H1 (cell line): ENCODE data around the gene TWF2. TPM values are rescaled to one million over a fixed set of nuclear protein-coding genes. Genes with fewer than 3 reads are reported as not detected.

ENCODE experiments used
- CTCF ChIA-PET: fragments of 300-600 bp; sonication (Branson Sonifier 250); formaldehyde crosslinking; loops from one replicate; lab custom pipeline; 2021; ENCODE audit not compliant: partially characterized antibody; lab: Charles Lee
- POLR2A ChIA-PET: fragments of 300-600 bp; sonication (Branson Sonifier 250); formaldehyde crosslinking; loops from one replicate; lab custom pipeline; 2021; ENCODE audit warnings: inconsistent platforms; ENCODE audit not compliant: partially characterized antibody; lab: Charles Lee
- DNase-seq, 2 experiments: peaks; one replicate each; pipeline versions ENCODE4 v3.0.0 to v3.0.0-alpha.2; 2010 to 2022; ENCODE audit warnings: low spot score in 2 of 2, low read depth in 1 of 2, mixed read lengths in 1 of 2
- FAIRE-seq: peaks from 2 replicates; lab custom pipeline; 2011; peaks lifted over from hg19 to GRCh38; lab: Jason Lieb, UNC
- H2AFZ ChIP-seq: 2 replicates; pipeline ENCODE4 v1.8.1; 2012; ENCODE audit warnings: low read length, inconsistent platforms
- H2AK5ac ChIP-seq: 2 replicates; pipeline ENCODE4 v1.6.1; 2013; ENCODE audit warnings: low read depth, low read length
- H2BK120ac ChIP-seq: replicated peaks from 2 replicates; pipeline ENCODE3; 2013; ENCODE audit warnings: low read depth, low read length, inconsistent platforms
- H2BK12ac ChIP-seq: 2 replicates; pipeline ENCODE4 v1.6.1; 2013; ENCODE audit warnings: low read depth, low read length
- H2BK15ac ChIP-seq: 2 replicates; pipeline ENCODE4 v1.6.1; 2013; ENCODE audit warnings: low read length
- H2BK20ac ChIP-seq: 2 replicates; pipeline ENCODE4 v1.6.1; 2013; ENCODE audit warnings: low read length
- H2BK5ac ChIP-seq: 2 replicates; pipeline ENCODE4 v1.6.1; 2013; ENCODE audit warnings: low read depth, low read length
- H3K14ac ChIP-seq: 2 replicates; pipeline ENCODE4 v1.6.1; 2013; ENCODE audit warnings: inconsistent platforms; ENCODE audit not compliant: insufficient read length
- H3K18ac ChIP-seq: 2 replicates; pipeline ENCODE4 v1.6.1; 2013; ENCODE audit warnings: low read length; ENCODE audit errors: extremely low read depth
- H3K23ac ChIP-seq: 2 replicates; pipeline ENCODE4 v1.6.1; 2013; ENCODE audit warnings: inconsistent platforms; ENCODE audit not compliant: insufficient read length
- H3K23me2 ChIP-seq: 2 replicates; pipeline ENCODE4 v1.6.1; 2013; ENCODE audit warnings: low read depth, low read length
- H3K27ac ChIP-seq: 2 replicates; pipeline ENCODE4 v1.6.1; 2011; ENCODE audit warnings: low read depth, low read length, inconsistent platforms
- H3K27me3 ChIP-seq, 4 experiments: replicated peaks in 1 of 4; 1 replicate in 1 of 4; 2 replicates in 3 of 4; pipeline versions ENCODE4 v1.6.1 to v1.8.1; 2011 to 2013; ENCODE audit warnings: low read length in 3 of 4, mild to moderate bottlenecking in 3 of 4, inconsistent platforms in 2 of 4, mixed read lengths in 2 of 4, moderate library complexity in 1 of 4; ENCODE audit not compliant: control insufficient read depth in 3 of 4, insufficient read depth in 3 of 4; ENCODE audit errors: extremely low read depth in 1 of 4
- H3K36me3 ChIP-seq, 4 experiments: 2 replicates each; pipeline versions ENCODE4 v1.6.1 to v1.8.1; 2011 to 2013; ENCODE audit warnings: mild to moderate bottlenecking in 4 of 4, low read length in 3 of 4, moderate library complexity in 2 of 4, control low read depth in 1 of 4, inconsistent platforms in 1 of 4; ENCODE audit not compliant: insufficient read depth in 4 of 4, control insufficient read depth in 2 of 4
- H3K4ac ChIP-seq: replicated peaks from 2 replicates; pipeline ENCODE3; 2013; ENCODE audit warnings: low read length, low read depth, mixed read lengths, inconsistent platforms; ENCODE audit not compliant: insufficient read length
- H3K4me1 ChIP-seq, 4 experiments: replicated peaks in 1 of 4; 1 replicate in 1 of 4; 2 replicates in 3 of 4; pipeline versions ENCODE4 v1.6.1 to v1.8.1; 2011 to 2013; ENCODE audit warnings: low read length in 3 of 4, inconsistent platforms in 2 of 4, mixed read lengths in 1 of 4; ENCODE audit not compliant: insufficient read depth in 4 of 4, control insufficient read depth in 3 of 4
- H3K4me2 ChIP-seq, 2 experiments: 2 replicates each; pipeline versions ENCODE4 v1.6.1 to v1.8.1; 2011 to 2013; ENCODE audit warnings: low read depth in 2 of 2, low read length in 2 of 2, control low read depth in 1 of 2, inconsistent platforms in 1 of 2, mild to moderate bottlenecking in 1 of 2; ENCODE audit not compliant: insufficient read depth in 1 of 2
- H3K4me3 ChIP-seq, 4 experiments: fragments of 200-600, 300-600 bp in 1 of 4; sonication (generic), shearing (Covaris generic), sonication (Bioruptor Twin) in 1 of 4; 2 replicates each; pipeline versions ENCODE4 v1.5.1 to v1.8.1; 2011 to 2016; ENCODE audit warnings: low read length in 4 of 4, low read depth in 3 of 4, control low read depth in 2 of 4, inconsistent platforms in 2 of 4, mild to moderate bottlenecking in 2 of 4, mixed read lengths in 1 of 4, moderate library complexity in 1 of 4; ENCODE audit not compliant: insufficient read depth in 2 of 4; ENCODE audit errors: extremely low read depth in 1 of 4
- H3K56ac ChIP-seq: replicated peaks from 2 replicates; pipeline ENCODE3; 2013; ENCODE audit warnings: low read depth, mild to moderate bottlenecking, mixed read lengths, low read length, inconsistent platforms; ENCODE audit not compliant: insufficient read length
- H3K79me1 ChIP-seq: 2 replicates; pipeline ENCODE4 v1.6.1; 2013; ENCODE audit warnings: low read depth, low read length, control low read depth
- H3K79me2 ChIP-seq, 2 experiments: 2 replicates each; pipeline versions ENCODE4 v1.6.1 to v1.8.1; 2012 to 2013; ENCODE audit warnings: low read length in 2 of 2, mild to moderate bottlenecking in 2 of 2, inconsistent platforms in 1 of 2; ENCODE audit not compliant: insufficient read depth in 2 of 2, control insufficient read depth in 1 of 2
- H3K9ac ChIP-seq, 4 experiments: replicated peaks in 1 of 4; 1 replicate in 1 of 4; 2 replicates in 3 of 4; pipeline versions ENCODE4 v1.6.1 to v1.8.1; 2011 to 2013; ENCODE audit warnings: low read depth in 3 of 4, low read length in 3 of 4, control low read depth in 2 of 4, mild to moderate bottlenecking in 2 of 4, moderate library complexity in 2 of 4, inconsistent platforms in 1 of 4; ENCODE audit errors: extremely low read depth in 1 of 4
- H3K9me3 ChIP-seq, 2 experiments: 2 replicates each; pipeline versions ENCODE4 v1.6.1 to v1.8.1; 2012 to 2013; ENCODE audit warnings: mild to moderate bottlenecking in 2 of 2, moderate library complexity in 2 of 2, control low read depth in 1 of 2, inconsistent platforms in 1 of 2, low read depth in 1 of 2, low read length in 1 of 2, mixed read lengths in 1 of 2; ENCODE audit not compliant: insufficient read depth in 2 of 2
- H4K20me1 ChIP-seq, 2 experiments: replicated peaks in 1 of 2; 2 replicates each; pipeline versions ENCODE3 to v1.8.1; 2011 to 2013; ENCODE audit warnings: inconsistent platforms in 2 of 2, low read length in 2 of 2, mild to moderate bottlenecking in 1 of 2; ENCODE audit not compliant: insufficient read depth in 2 of 2, control insufficient read depth in 1 of 2
- H4K5ac ChIP-seq: 2 replicates; pipeline ENCODE4 v1.6.1; 2013; ENCODE audit warnings: low read length, low read depth, mixed read lengths, inconsistent platforms; ENCODE audit not compliant: insufficient read length
- H4K8ac ChIP-seq: 2 replicates; pipeline ENCODE4 v1.8.0; 2013; ENCODE audit warnings: mild to moderate bottlenecking, moderate library complexity, low read length, inconsistent platforms; ENCODE audit not compliant: insufficient read depth; ENCODE audit errors: extremely low read depth
- H4K91ac ChIP-seq: replicated peaks from 2 replicates; pipeline ENCODE3; 2013; ENCODE audit warnings: low read length, mixed read lengths, inconsistent platforms; ENCODE audit not compliant: insufficient read length
- BACH1 ChIP-seq: IDR thresholded peaks from 2 replicates; pipeline ENCODE4 v1.6.1; 2012; ENCODE audit warnings: low read length, improper control_type of control experiment
- BCL11A ChIP-seq, 2 experiments: IDR thresholded peaks; one replicate each; pipeline ENCODE4 v1.6.1; 2011; ENCODE audit warnings: low read depth in 2 of 2, low read length in 2 of 2, mild to moderate bottlenecking in 2 of 2
- CEBPB ChIP-seq: IDR thresholded peaks from 2 replicates; pipeline ENCODE4 v1.6.1; 2012; ENCODE audit warnings: low read depth, low read length
- CTBP2 ChIP-seq: IDR thresholded peaks from 2 replicates; pipeline ENCODE4 v1.7.0; 2011; ENCODE audit warnings: borderline replicate concordance, mild to moderate bottlenecking, moderate library complexity, mixed read lengths, low read length; ENCODE audit not compliant: insufficient read depth, insufficient read length
- FOSL1 ChIP-seq: IDR thresholded peaks from 2 replicates; pipeline ENCODE4 v1.6.1; 2011; ENCODE audit warnings: mild to moderate bottlenecking, low read depth, low read length, moderate library complexity; ENCODE audit not compliant: insufficient read depth
- MAFK ChIP-seq: IDR thresholded peaks from 2 replicates; pipeline ENCODE4 v1.6.1; 2012; ENCODE audit warnings: low read depth, mild to moderate bottlenecking, improper control_type of control experiment, low read length
- TAF7 ChIP-seq: optimal IDR thresholded peaks from 2 replicates; pipeline ENCODE3; 2011; ENCODE audit warnings: low read depth, mild to moderate bottlenecking, inconsistent platforms, low read length, moderate library complexity, borderline replicate concordance
- TEAD4 ChIP-seq: IDR thresholded peaks from 2 replicates; pipeline ENCODE4 v1.6.1; 2012; ENCODE audit warnings: low read depth, low read length, inconsistent platforms, mixed read lengths
- WGBS, 2 experiments: shearing (Covaris generic) in 1 of 2; methylation state at CpG; one replicate each; pipeline versions ENCODE4 v1.1.6 to v1.1.7; 2013 to 2015; ENCODE audit warnings: low lambda C conversion rate in 2 of 2, mixed read lengths in 2 of 2, inconsistent platforms in 1 of 2, low coverage in 1 of 2, missing lambda C conversion rate in 1 of 2; ENCODE audit not compliant: insufficient replicate concordance in 2 of 2, insufficient coverage in 1 of 2, insufficient read length in 1 of 2; ENCODE audit errors: extremely low coverage in 1 of 2, missing lambda C conversion rate in 1 of 2; 5-methylcytosine and 5-hydroxymethylcytosine counted together
- polyA plus RNA-seq, 7 experiments: library from polyadenylated mRNA; depleted of rRNA in 3 of 7; stranded (reverse) in 5 of 7; unstranded in 2 of 7; fragments of >200 nt in 5 of 7; fragments of 200-250 nt in 2 of 7; gene quantifications; 1 replicate in 5 of 7; 2 replicates in 1 of 7; 4 replicates in 1 of 7; pipeline versions ENCODE4 v1.2.1 to v1.2.3, GENCODE V29; 2011 to 2013; ENCODE audit warnings: missing spikeins in 2 of 7, mixed read lengths in 2 of 7
- total RNA-seq: library from RNA; stranded (reverse); fragmentation: NEBNext Ultra II Directional; extraction: Animal tissue kit (Norgen Biotek cat#: 25700); gene quantifications from 2 replicates; pipeline ENCODE4 v1.2.1, GENCODE V29; 2021
- TF ChIP-seq, protein P1 (sequence below): IDR thresholded peaks from 2 replicates; pipeline ENCODE4 v1.6.1; 2012; ENCODE audit warnings: inconsistent platforms

The TWF2 gene
- total and polyA plus RNA-seq, 2 of the 8 experiments (the other 6 are each of a cell fraction or from before 2014, with no cell fraction given) = 65.2 to 90.4 TPM

DNA sequence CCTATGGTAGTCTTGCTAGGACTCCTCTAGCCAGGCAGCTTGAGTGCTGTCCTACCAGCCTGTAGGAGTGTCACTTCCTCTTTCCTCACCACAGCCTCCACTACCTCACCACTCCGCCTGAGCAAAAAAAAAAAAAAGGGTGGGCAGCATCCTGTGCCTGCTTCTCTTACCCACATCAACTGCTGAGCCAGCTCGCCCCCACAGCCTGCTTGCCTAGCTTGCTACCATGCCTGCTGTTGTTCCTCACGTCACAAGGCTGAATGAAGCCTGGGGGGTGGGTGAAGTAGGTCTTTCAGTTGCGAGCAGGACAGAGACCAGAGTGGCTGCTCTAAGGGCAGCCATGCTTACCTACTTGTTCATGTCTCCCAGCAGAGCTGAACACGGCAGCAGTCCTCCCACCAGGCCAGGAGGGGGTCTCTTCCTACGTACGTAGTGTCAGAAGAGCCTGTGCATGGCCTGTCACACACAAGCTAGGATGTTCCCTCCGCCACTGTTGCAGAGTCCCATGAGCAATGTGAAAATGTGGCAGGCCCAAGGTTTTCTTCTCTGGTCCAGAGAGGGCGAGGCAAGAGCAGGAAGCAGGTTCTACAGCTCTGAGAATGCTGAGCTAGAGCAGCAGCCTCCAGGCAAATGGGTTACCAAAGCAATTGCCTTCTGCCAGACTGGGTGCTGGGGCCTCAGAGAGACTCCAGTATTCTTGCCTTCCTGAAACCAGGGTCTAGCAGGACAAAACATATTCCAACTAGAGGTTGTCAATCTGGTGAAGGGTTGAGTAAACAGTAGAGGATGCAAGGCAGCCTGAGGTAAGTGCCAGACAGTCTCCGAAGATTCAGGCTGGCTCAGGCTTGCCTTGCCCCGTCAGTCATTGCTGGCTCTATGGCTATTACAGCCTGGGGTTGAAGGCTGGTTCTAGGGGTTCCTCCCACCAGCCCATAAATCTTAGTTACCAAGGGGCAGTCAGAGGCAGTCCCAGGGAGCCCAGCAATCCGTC is 14.7 kb upstream of the TWF2 start:
- FAIRE-seq (no peak), DNase-seq (no peak)
- no peak overlapping the region for H3K18ac ChIP-seq
- 88% methylated on average over 12 of the region's 12 CpGs; no CpG with 5 or more reads in 1 of the 2 experiments for WGBS, 2 experiments
- no peaks in the 10 kb centered on the region for H3K79me1 ChIP-seq
- no peak overlapping the region for H3K4me3 ChIP-seq
- H3K56ac ChIP-seq = no peak overlapping the region
- H3K23ac ChIP-seq = no peak overlapping the region
- no peak overlapping the region for H2BK5ac ChIP-seq
- no peaks in the 10 kb centered on the region; a peak in 1 of 4 replicates for H3K79me2 ChIP-seq
- H3K4ac ChIP-seq = no peak overlapping the region
- CTCF ChIA-PET = interaction anchor here (1.1 to 17.7 kb wide), 4 partner anchors 11 to 23 kb away, joined by 3 to 126 read pairs (median 10); no protein-coding TSS in a partner anchor
- no peak overlapping the region for H3K9ac ChIP-seq
- no peak overlapping the region for H2BK20ac ChIP-seq
- no peak overlapping the region for H3K14ac ChIP-seq
- no peak overlapping the region for H2BK12ac ChIP-seq
- no peak overlapping the region for H2AFZ ChIP-seq
- no peaks in the 10 kb centered on the region for H3K27me3 ChIP-seq
- H3K9me3 ChIP-seq = no peaks in the 10 kb centered on the region
- no peaks in the 10 kb centered on the region for H3K4me1 ChIP-seq
- H2BK15ac ChIP-seq = no peak overlapping the region
- H4K5ac ChIP-seq = no peak overlapping the region
- H3K23me2 ChIP-seq = no peaks in the 10 kb centered on the region
- no peak overlapping the region for H4K91ac ChIP-seq
- POLR2A ChIA-PET = interaction anchor here (1.5 to 3.0 kb wide), 3 partner anchors 10 to 25 kb away, joined by 4 to 15 read pairs (median 9); partner anchors contain the start of gene WDR82
- no peak overlapping the region for H3K4me2 ChIP-seq
- no peak overlapping the region for H2AK5ac ChIP-seq
- H4K20me1 ChIP-seq = peaks cover 9 to 20% of the 10 kb centered on the region in 2 experiments
- no peak overlapping the region for H3K27ac ChIP-seq
- H4K8ac ChIP-seq = no peak overlapping the region
- no peak overlapping the region for H2BK120ac ChIP-seq
- peaks cover 22 to 74% (median 42%) of the 10 kb centered on the region in 4 experiments for H3K36me3 ChIP-seq
- TF ChIP-seq BACH1 (no peak), MAFK (no peak), FOSL1 (no peak), CTBP2 (no peak), TAF7 (no peak), TEAD4 (no peak), BCL11A (IDR thresholded peaks at IDR 0.05; ENCODE audit: low read depth in 2 of 2, low read length in 2 of 2) (no peak), CEBPB (no peak)
- TF ChIP-seq, protein P1, sequence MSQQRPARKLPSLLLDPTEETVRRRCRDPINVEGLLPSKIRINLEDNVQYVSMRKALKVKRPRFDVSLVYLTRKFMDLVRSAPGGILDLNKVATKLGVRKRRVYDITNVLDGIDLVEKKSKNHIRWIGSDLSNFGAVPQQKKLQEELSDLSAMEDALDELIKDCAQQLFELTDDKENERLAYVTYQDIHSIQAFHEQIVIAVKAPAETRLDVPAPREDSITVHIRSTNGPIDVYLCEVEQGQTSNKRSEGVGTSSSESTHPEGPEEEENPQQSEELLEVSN = no peak
